ENCODE measurements around the gene PBX1.

Gene PBX1

GRCh38 chr1:164635059-164635802, 76.2 kb downstream of the PBX1 start:
- H3K27ac ChIP-seq = no peak overlapping the region
- no peak for TF ChIP-seq CTCF (conservative IDR thresholded peaks at IDR 0.05)

DNA sequence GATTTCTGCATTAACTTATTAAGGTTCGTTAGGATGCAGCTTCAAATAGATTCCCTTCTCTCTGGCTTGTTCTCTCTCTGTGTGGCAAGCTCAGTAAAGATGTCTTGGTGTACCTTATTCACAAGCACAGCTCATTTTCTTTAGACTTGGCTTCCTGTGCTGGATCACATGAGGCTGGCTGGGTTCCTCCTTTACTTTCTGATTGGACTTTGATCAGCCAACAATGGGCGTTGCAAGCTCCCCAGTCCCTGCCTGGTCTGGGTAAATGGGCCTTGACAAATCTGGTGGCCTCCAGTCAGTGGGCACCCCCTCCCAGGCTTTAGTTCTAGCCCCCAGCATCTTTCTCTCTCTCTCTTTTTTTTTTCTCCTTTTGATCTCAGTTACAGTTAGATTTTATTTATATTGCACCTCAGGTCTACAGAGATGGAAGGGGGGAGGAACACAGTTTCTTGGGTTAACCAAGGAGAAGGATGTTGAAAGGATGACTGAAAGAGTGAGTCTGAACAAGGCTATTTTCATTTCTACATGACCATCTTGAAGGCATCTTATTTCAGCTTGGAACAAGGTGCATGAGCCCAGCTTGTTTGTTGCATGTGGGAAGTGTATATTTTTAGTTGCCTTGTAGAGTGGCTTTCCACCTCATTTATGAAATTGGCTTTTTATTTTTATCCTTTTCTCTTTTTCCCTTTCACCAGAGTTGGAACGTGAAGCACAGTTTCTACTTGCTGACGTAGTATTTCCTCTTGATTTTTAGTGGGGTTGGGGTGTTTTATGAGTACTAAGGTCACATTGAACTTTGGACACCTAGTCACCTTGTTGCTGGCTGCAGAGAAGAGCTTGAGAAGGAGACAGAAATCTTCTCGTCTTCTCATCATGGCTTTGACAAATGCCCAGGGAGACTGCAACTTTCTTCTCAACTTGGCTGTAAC, 77.1 kb downstream of the PBX1 start:
- no peak overlapping the region for H3K27ac ChIP-seq
- no peak for TF ChIP-seq CTCF (conservative IDR thresholded peaks at IDR 0.05)

DNA sequence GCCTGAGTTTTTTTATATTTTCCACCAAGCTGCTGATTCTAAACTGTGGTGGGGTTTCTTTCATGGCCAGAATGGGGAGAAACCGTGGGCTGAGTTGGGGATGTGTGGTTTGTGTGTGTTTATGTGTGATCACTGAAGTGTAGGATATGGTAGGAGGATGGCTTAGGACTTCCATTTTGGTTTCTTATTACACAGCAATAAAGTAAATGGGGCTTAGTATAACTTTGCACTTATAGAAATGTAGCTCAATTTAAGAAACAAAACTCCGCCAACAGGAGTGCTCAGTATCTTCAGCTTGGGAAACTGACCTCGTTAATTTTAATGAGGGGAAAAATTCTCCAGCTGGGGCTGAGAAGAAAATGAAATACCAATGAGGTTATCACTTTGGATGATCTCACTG, 77.8 kb downstream of the PBX1 start:
- H3K27ac ChIP-seq = no peak overlapping the region

DNA sequence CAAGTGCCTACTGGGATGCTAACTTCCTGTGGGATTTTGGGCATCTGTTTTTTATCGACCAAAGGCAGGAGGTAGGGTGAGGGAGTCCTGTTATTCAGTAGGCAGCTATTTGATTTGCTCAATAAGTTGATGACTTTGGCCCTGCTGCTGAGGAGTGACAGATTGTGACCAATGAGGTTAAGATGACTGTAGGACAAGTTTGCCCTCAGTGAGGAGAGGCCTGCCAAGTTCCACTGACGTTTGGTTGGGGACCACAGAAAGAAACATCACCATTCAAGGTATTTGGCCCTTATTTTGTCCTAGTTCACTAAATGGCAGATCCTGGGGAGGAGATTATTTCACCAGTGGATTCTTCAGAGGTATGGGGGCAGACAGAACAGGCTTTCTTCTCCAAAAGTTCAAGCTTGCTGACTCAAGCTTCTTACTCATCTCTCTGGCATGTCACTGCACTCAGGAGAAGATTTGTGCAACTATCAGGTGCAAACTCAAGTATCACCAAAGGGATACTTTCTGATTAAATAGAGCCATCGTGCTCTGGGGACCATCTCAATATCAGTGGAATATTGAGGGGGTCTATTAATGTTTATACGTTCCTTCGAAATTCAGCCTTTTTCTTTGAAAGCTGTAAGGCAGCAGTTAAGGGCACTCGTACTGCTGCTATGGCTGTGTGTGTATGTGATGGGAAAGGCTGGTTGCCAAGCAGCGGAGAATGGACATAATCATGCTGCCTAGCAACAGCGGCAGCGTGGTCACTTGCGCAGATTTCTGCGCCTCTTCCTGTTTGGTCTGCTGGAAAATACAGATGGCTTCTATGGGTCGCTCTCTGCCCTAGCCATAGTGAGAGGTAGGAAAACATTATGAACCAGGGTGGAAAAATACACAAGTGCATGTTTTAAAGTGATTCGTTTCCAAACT, 78.7 kb downstream of the PBX1 start:
- H3K27ac ChIP-seq = no peak overlapping the region
- no peak for TF ChIP-seq CTCF (conservative IDR thresholded peaks at IDR 0.05)

More for the DNA sequence above, 77.8 kb downstream of the PBX1 start:
- TF ChIP-seq CTCF (conservative IDR thresholded peaks at IDR 0.05) = no peak

GRCh38 chr1:164638492-164639202, 79.7 kb downstream of the PBX1 start:
- TF ChIP-seq CTCF (conservative IDR thresholded peaks at IDR 0.05) = no peak
- H3K27ac ChIP-seq = no peak overlapping the region

GRCh38 chr1:164640686-164641352, 81.8 kb downstream of the PBX1 start:
- no peak overlapping the region for H3K27ac ChIP-seq

More at GRCh38 chr1:164640686-164641352, 81.8 kb downstream of the PBX1 start:
- no peak for TF ChIP-seq CTCF (conservative IDR thresholded peaks at IDR 0.05)

All from VCaP (cell line).